Prostate gland (tissue), 2 donors: ENCODE data around the gene P2RY6.

Source experiments
- CTCF ChIP-seq, 4 experiments: fragments of 200-600 bp in 2 of 4; fragments of 450-650 bp in 2 of 4; sonication (generic) in 2 of 4; IDR thresholded peaks; 1 replicate in 3 of 4; 2 replicates in 1 of 4; pipeline ENCODE4 v1.5.1; 2016 to 2019; ENCODE audit warnings: antibody characterized with exemption in 4 of 4, mild to moderate bottlenecking in 2 of 4, moderate library complexity in 2 of 4
- POLR2AphosphoS5 ChIP-seq: sonication (generic); formaldehyde crosslinking; IDR thresholded peaks from one replicate; pipeline ENCODE4 v1.6.1; 2017; ENCODE audit warnings: antibody characterized with exemption

DNA sequence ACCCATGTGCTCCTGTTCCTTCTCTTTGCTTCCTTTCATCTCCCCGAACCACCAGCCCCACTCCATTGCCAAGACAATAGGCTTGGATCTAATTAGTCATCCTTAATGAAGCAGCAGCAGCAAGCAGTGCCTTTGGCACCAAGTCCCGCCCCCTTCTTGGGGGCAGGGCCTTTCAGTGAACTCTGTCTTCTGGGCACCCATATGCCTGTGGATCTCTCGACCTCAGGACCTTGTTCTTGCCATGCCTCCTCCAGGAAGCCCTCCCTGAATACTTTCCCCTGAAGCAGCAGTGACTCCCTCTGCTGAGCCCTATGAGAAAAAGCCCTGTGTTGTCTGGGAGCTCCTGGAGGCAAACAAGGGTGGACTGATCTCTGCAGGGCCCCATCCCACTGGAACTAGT is 68.0 kb downstream of the P2RY6 start:
- TF ChIP-seq CTCF (IDR thresholded peaks at IDR 0.05) (no peak), POLR2AphosphoS5 (no peak)
